ENCODE measurements around the gene ADAM22.

ADAM22 gene

DNA sequence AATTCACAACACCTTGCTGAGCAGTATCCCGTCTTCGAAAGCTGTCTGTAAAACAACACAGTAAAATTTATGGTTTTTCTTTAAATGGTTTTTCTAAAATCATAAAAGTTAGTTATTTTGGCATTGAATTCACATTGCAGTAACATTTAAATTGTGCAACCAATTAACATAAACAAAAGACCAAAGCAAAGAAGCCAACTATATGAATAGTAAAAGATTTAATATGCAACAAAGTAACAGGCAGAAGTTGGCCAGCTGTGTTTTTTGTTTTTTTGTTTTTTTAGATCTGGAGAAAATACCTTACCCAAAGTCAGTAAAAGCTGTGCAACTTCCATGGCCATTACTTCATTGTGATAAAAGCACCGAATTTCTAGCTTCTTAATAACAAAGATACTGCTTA lies 274.5 kb downstream of the ADAM22 start:
- Histone ChIP-seq H3K9ac (ENCODE audit: low read length) (no peak overlapping the region), H3K9me2 (replicated peaks; ENCODE audit: insufficient read depth, low read length) (no peaks in the 10 kb centered on the region), H4K20me1 (ENCODE audit: low read depth, low read length) (peaks cover 5% of the 10 kb centered on the region; the same call in 1 of the 2 replicates), H3K79me2 (ENCODE audit: insufficient read depth, low read length) (peaks cover 5% of the 10 kb centered on the region; the same call in 1 of the 2 replicates), H3K4me2 (ENCODE audit: low read depth, low read length, poor library complexity, severe bottlenecking) (no peak overlapping the region), H2AFZ (ENCODE audit: low read depth, low read length, severe bottlenecking) (no peak overlapping the region), H3K27me3 (ENCODE audit: low read length) (no peaks in the 10 kb centered on the region), H3F3A (ENCODE audit: insufficient read depth) (no peaks in the 10 kb centered on the region), H3K9me3 (ENCODE audit: insufficient read depth, low read length) (no peaks in the 10 kb centered on the region), H3K4me3 (ENCODE audit: insufficient read depth, low read length, poor library complexity, severe bottlenecking) (no peak overlapping the region), H3K36me3 (ENCODE audit: low read length) (peaks cover 69% of the 10 kb centered on the region), H3K27ac (ENCODE audit: low read depth, low read length) (no peak overlapping the region)
- no peak for TF ChIP-seq EZH2phosphoT487 (conservative IDR thresholded peaks at IDR 0.05; ENCODE audit: low read length)
- TF ChIP-seq, protein P1, sequence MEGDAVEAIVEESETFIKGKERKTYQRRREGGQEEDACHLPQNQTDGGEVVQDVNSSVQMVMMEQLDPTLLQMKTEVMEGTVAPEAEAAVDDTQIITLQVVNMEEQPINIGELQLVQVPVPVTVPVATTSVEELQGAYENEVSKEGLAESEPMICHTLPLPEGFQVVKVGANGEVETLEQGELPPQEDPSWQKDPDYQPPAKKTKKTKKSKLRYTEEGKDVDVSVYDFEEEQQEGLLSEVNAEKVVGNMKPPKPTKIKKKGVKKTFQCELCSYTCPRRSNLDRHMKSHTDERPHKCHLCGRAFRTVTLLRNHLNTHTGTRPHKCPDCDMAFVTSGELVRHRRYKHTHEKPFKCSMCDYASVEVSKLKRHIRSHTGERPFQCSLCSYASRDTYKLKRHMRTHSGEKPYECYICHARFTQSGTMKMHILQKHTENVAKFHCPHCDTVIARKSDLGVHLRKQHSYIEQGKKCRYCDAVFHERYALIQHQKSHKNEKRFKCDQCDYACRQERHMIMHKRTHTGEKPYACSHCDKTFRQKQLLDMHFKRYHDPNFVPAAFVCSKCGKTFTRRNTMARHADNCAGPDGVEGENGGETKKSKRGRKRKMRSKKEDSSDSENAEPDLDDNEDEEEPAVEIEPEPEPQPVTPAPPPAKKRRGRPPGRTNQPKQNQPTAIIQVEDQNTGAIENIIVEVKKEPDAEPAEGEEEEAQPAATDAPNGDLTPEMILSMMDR (IDR thresholded peaks at IDR 0.05; ENCODE audit: insufficient read depth, low read length, poor library complexity, severe bottlenecking) = no peak

DNA sequence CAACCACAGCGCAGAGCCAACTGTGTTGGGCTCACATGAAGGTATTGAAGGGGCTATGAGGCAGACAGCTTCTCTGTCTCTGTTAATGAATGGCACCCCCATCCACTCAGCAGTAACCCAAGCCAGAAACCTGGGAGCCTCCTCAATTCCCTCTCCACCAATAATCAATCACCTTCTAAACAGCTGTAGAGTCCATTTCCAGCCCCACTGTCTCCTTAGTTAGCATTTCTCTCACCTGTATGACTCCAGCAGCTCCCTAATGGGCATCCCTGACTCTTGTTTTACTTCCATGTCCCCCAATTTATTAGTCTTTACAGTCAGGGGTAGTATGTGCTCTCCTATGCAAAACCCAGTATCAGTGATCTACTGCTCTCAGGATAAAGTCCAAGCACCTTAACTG lies 278.9 kb downstream of the ADAM22 start:
- H3K9me3 ChIP-seq (ENCODE audit: insufficient read depth, low read length) = no peaks in the 10 kb centered on the region
- H3F3A ChIP-seq (ENCODE audit: insufficient read depth) = peaks cover 3% of the 10 kb centered on the region; the same call in 1 of the 2 replicates
- peaks cover 63% of the 10 kb centered on the region for H3K36me3 ChIP-seq (ENCODE audit: low read length)
- no peak for TF ChIP-seq EZH2phosphoT487 (conservative IDR thresholded peaks at IDR 0.05; ENCODE audit: low read length)
- TF ChIP-seq, protein P1 (IDR thresholded peaks at IDR 0.05; ENCODE audit: insufficient read depth, low read length, poor library complexity, severe bottlenecking) = no peak
- H3K27me3 ChIP-seq (ENCODE audit: low read length) = no peaks in the 10 kb centered on the region
- no peak overlapping the region for H2AFZ ChIP-seq (ENCODE audit: low read depth, low read length, severe bottlenecking)
- no peak overlapping the region for H3K4me2 ChIP-seq (ENCODE audit: low read depth, low read length, poor library complexity, severe bottlenecking)
- peaks cover 39% of the 10 kb centered on the region for H3K79me2 ChIP-seq (ENCODE audit: insufficient read depth, low read length)
- H3K9ac ChIP-seq (ENCODE audit: low read length) = no peak overlapping the region
- no peak overlapping the region for H3K27ac ChIP-seq (ENCODE audit: low read depth, low read length)
- H3K4me3 ChIP-seq (ENCODE audit: insufficient read depth, low read length, poor library complexity, severe bottlenecking) = no peak overlapping the region
- no peaks in the 10 kb centered on the region for H3K9me2 ChIP-seq (replicated peaks; ENCODE audit: insufficient read depth, low read length)
- peaks cover 5% of the 10 kb centered on the region for H4K20me1 ChIP-seq (ENCODE audit: low read depth, low read length)

DNA sequence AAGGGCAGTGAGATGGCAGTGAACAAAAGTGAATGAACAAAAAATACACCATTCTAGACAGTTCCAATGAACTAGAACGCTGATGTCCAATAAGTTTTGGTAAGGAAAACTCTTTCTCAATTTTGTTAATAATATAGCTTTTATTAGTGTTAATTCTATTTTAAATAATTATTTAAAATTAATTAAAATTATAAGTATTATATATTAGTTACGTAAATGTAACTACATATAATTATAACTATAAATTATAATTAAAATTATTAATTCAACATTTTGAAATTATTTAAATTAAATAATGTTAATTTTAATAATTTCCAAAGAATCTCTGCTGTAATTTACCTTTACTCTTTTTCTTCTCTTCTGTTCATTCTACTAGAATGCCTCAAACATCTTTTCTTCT lies 280.4 kb downstream of the ADAM22 start:
- no peak overlapping the region for H3K4me3 ChIP-seq (ENCODE audit: insufficient read depth, low read length, poor library complexity, severe bottlenecking)
- H3K27ac ChIP-seq (ENCODE audit: low read depth, low read length) = no peak overlapping the region
- no peaks in the 10 kb centered on the region for H3K27me3 ChIP-seq (ENCODE audit: low read length)
- peaks cover 17% of the 10 kb centered on the region for H3F3A ChIP-seq (ENCODE audit: insufficient read depth)
- H2AFZ ChIP-seq (ENCODE audit: low read depth, low read length, severe bottlenecking) = no peak overlapping the region
- no peaks in the 10 kb centered on the region for H3K9me2 ChIP-seq (replicated peaks; ENCODE audit: insufficient read depth, low read length)
- no peaks in the 10 kb centered on the region for H3K9me3 ChIP-seq (ENCODE audit: insufficient read depth, low read length)
- TF ChIP-seq EZH2phosphoT487 (conservative IDR thresholded peaks at IDR 0.05; ENCODE audit: low read length) = no peak
- TF ChIP-seq, protein P1 (IDR thresholded peaks at IDR 0.05; ENCODE audit: insufficient read depth, low read length, poor library complexity, severe bottlenecking) = no peak
- H3K9ac ChIP-seq (ENCODE audit: low read length) = no peak overlapping the region
- peaks cover 55% of the 10 kb centered on the region for H3K79me2 ChIP-seq (ENCODE audit: insufficient read depth, low read length)
- H3K36me3 ChIP-seq (ENCODE audit: low read length) = peaks cover 48% of the 10 kb centered on the region
- H4K20me1 ChIP-seq (ENCODE audit: low read depth, low read length) = peaks cover 5% of the 10 kb centered on the region
- H3K4me2 ChIP-seq (ENCODE audit: low read depth, low read length, poor library complexity, severe bottlenecking) = no peak overlapping the region
